Measurements from ENCODE around the gene TUBGCP4.

GRCh38 chr15:43403616-43404015, 32.7 kb downstream of the TUBGCP4 start:
- TF ChIP-seq CTCF (tag by site-specific recombination; IDR thresholded peaks at IDR 0.05) = no peak
- no peak for TF ChIP-seq ZNF26 (tag by site-specific recombination; IDR thresholded peaks at IDR 0.05)
- no peak for TF ChIP-seq REST (tag by site-specific recombination; IDR thresholded peaks at IDR 0.05)
- no peak for TF ChIP-seq ZNF157 (tag by site-specific recombination; IDR thresholded peaks at IDR 0.05)
- no peak for TF ChIP-seq RBAK (tag by site-specific recombination; IDR thresholded peaks at IDR 0.05)
- no peak for TF ChIP-seq YY1 (tag by site-specific recombination; IDR thresholded peaks at IDR 0.05)
- no peak for TF ChIP-seq ZNF670 (tag by site-specific recombination; IDR thresholded peaks at IDR 0.05; ENCODE audit: low read depth)
- TF ChIP-seq ATF2 (tag by site-specific recombination; IDR thresholded peaks at IDR 0.05; ENCODE audit: low read depth) = no peak

All from HEK293 (cell line).